NK-92 (cell line): ENCODE measurements around the gene PLXNA2.

Experiments
- DNase-seq: peaks from one replicate; lab custom pipeline; 2025; ENCODE audit not compliant: unreplicated experiment; lab: John Stamatoyannopoulos, UW

Gene PLXNA2

GRCh38 chr1:208052926-208053407 is 191.2 kb downstream of the PLXNA2 start:
- no peak for DNase-seq

GRCh38 chr1:208052135-208052534 is 192.0 kb downstream of the PLXNA2 start:
- no peak for DNase-seq

DNA sequence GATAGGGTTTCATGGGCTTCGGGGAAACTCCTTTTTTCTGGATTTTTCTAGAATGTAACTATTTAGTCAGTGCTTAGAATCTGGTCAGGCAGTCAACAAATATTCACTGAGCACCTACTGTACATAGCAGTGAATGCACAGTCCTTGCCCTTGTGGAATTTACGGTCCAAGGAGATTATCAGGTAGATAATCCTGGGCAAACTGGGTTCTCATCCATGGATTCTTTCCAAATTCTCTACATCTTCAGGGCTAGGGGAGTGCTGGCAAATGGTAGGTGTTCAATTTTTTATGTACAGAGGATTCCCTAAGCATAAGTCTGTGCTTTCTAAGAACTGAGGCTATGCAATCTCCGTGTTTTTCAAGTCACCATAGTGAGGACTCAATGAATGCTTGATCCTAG is 192.5 kb downstream of the PLXNA2 start:
- DNase-seq, result no peak

DNA sequence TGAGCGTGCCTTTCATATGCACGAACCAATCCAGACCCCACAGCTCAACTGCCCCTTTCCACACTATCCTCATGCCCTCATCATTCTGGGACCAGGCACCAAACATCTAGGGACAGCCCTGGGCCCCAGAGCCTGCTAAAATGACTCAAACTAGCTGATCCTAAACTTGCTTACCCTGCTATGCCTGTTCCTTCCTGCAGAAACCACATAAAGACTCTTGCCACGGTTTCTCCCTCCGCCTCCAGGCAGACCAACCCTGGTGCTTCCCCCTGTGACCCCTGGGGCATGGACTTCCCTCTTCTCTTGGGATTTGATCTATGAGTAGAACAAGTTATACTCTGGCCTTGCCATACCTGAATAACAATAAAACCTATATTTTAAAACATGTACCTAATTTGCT is 195.3 kb downstream of the PLXNA2 start:
- DNase-seq, result no peak

GRCh38 chr1:208047975-208048374 is 196.2 kb downstream of the PLXNA2 start:
- DNase-seq, result no peak

DNA sequence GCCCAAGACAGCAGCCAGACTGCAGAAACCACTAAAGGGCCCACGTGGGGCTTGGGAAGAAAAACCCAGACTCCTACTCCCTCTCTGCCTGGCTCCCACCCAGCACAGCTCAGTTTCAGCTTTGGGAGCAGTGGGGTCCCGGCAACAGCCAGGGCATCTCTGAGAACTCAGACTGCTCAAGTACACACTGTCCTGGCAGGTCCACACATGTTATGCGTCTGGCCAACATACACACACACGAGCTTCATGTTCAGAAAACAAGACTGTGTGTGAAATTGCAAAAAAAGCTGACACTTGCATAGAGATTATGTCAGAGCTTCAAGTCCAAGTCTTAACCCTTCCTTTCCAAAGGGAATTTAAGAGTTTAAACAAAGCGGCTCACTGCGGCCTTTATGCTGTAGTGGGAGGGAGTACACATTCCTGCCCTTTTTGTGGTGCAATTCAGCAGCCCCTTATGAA is 196.7 kb downstream of the PLXNA2 start:
- DNase-seq, result no peak

- no peak for DNase-seq
Observed at GRCh38 chr1:208045463-208046260, 198.5 kb downstream of the PLXNA2 start.

- DNase-seq, result no peak
Observed at GRCh38 chr1:208044589-208045462, 199.4 kb downstream of the PLXNA2 start.

DNA sequence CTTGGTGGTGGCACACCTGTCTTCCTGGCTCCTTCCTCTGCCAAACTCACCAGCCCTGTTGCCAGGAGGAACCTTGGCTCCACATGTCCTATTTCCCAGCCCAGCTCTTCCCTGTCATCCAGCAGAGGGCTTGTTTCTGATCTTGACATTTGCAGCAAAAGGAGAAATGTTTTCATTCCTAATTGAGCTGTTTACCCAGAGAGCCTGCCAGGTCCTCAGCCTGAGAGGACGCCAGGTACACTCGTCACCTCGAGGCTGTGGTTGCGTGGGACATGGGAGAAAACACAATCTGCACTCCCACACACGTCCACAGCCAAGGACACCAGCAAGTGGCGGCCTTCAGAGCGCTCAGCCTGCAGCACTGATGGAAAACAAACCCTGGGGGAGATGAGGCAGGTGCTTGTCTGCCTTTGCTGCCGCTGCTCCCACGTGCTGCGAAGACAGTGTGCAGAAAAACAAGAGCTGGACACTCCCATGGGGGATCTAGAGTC is 200.4 kb downstream of the PLXNA2 start:
- DNase-seq, result no peak

DNA sequence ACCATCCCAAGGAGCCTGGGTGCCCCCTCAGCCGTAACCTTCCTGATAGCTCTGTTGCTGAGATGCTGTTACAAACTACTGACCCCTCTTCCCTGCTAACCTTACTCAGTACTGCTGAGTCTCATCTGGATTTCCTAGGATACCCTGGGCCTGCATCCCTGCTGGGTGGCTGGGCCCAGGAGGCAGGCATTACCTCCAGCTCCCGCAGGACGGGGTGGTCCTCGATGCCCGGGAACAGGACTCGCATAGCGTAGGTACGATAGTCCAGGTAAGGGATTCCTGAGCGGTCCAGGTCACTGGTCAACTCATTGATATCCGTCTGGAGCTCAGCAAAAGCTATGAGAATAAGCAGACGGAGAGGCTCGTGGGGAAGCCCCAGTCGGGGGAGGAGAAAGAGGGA is 201.3 kb downstream of the PLXNA2 start:
- DNase-seq, result no peak

GRCh38 chr1:208042041-208042615 is 202.1 kb downstream of the PLXNA2 start:
- DNase-seq, result no peak

GRCh38 chr1:208041505-208041904 is 202.7 kb downstream of the PLXNA2 start:
- no peak for DNase-seq

DNA sequence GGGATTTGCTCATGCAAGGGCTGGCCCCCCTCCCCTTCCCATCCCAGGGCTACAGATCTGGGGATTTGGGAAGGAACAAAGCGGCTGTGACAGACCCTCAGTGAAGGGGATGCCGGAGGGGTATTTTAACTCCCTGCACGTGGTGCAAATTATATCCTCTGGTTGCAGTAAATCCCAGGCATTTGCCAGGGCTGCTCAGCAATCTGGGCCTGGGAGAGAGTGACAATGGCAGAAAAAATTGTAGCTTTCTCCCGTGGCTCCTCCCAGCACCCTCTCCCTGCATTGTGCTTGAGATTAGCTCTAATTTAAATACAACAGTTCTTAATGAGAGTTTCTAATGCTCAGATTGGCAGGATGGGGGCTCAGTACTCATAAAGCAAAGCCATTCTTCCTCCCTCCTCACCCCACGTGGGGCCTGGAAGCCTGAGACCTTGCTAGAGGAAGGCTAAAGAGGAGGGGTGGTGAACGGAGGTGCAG is 203.3 kb downstream of the PLXNA2 start:
- DNase-seq, result no peak

- DNase-seq, result no peak
Observed at GRCh38 chr1:208039536-208040332, 204.4 kb downstream of the PLXNA2 start.

- no peak for DNase-seq
Observed at GRCh38 chr1:208038303-208038702, 205.9 kb downstream of the PLXNA2 start.

DNA sequence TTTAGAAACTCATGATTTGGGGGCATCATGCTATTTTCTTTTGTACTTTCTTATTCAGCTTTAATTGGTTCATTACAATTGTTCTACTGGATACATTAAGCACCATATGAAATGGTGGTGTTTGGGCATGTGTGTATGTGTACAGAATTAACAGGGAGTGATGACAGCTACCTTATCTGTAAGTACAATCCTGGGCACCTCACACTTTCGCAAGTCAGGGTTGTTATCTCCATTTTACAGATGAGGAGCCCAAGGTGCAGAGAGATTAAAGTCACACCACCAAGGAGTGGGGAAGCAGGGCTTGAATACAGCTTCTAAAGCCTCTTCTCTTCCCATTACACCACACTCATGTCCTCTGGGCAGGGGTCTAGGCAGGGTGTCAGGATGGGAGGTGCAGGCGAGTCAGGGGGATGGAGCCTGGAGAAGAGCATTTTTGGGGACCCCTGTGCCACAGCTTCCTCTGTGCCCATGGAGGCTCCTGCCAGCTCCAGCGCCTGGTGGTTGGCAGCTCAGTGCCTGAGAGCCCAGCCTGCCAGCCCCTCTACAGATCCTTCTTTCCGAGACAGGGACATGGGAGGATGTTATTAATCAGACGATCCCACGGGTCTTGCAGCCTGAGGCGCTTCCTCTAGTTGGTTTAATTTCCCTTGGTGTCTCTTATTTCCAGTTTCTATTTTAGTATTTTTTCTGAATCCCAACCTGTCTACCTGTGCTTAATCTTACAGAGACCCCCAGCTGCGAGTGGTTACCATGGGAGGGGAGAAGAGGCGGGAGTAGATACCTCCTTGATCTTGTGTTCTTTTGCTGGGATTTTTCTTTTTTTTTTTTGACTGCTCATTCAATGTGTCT is 207.0 kb downstream of the PLXNA2 start:
- no peak for DNase-seq

GRCh38 chr1:208036106-208036808 is 207.9 kb downstream of the PLXNA2 start:
- no peak for DNase-seq

- DNase-seq, result no peak
Observed at GRCh38 chr1:208034135-208034534, 210.0 kb downstream of the PLXNA2 start.

DNA sequence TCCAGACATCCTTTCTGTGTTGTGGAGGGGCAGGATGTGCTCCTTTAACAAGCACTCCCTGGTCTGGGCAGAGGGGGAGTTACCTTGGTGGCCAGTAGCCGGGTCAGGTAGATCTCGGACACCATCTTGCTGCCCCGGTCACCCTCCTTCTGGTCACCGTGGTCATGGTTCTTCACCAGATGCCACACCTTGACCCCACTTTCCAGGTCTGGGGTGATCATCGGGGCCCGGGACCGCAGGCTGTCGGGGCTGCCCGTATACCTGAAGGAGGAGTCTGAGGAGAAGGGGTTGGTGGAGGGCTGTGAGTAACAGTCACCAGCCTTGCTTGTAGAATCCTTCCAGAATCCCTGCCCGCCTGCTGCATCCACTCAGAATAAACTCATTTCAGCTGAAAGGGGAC is 210.9 kb downstream of the PLXNA2 start:
- DNase-seq, result no peak
